ENCODE measurements around the gene SAFB.

Gene SAFB

DNA sequence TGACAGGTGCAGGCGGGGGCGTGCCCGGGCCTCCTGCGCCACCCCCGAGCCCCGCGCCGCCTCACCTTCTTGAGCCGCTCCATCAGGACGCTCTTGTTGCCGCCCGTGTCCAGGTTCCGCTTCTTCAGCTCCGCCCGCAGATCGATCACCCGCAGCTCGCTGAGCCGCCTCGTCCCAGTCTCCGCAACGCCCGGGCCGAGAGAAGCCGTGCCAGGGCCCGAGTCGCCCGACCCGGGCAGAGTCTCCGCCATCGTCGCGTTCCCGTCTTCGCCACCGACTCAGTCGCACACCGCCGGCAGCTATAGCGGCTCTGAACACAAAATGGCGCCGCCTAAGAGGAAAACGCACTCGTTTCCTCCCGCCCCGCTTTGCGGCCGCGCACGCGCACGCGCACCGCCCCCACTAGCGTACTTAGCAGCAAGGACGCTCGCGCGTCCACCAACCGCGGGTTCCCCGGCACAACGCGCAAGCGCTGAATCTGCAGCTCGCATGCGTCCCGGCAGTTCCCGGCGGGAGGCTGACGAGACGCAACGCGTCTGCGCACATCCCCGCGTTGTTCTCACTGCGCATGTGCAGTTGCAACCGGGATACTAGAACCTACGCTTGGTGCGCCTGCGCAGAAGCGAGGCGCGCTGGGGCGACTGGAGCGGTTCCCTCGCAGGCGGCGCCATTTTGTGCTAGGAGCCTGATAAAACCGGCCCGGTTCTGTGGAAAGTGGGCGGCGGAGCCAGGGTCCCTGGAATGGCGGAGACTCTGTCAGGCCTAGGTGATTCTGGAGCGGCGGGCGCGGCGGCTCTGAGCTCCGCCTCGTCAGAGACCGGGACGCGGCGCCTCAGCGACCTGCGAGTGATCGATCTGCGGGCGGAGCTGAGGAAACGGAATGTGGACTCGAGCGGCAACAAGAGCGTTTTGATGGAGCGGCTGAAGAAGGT, at the start of gene SAFB, which contains the start of gene SAFB2:
Gene SAFB (plus strand): TSS at position 619 of the 932 bp plus-strand sequence. CDS start 123 bp downstream, at position 742.
Gene SAFB2 (minus strand): TSS at position 312 of the 932 bp plus-strand sequence. CDS start 61 bp downstream, at position 251.
- H3K27ac Mint-ChIP-seq = peak within 1 kb of the TSS; percentile 96 to 100 (median 100)
- no peaks in the 10 kb centered on the region for H3K9me3 Mint-ChIP-seq
- no peaks in the 10 kb centered on the region for H3K27me3 Mint-ChIP-seq (ENCODE audit: low read depth)
- H3K4me3 Mint-ChIP-seq = peak within 1 kb of the TSS; percentile 100
- H3K36me3 Mint-ChIP-seq (ENCODE audit: low read depth) = peaks cover 56% of the 10 kb centered on the region
- H3K4me1 Mint-ChIP-seq = peaks cover 52% of the 10 kb centered on the region
- TF ChIP-seq, protein P1, sequence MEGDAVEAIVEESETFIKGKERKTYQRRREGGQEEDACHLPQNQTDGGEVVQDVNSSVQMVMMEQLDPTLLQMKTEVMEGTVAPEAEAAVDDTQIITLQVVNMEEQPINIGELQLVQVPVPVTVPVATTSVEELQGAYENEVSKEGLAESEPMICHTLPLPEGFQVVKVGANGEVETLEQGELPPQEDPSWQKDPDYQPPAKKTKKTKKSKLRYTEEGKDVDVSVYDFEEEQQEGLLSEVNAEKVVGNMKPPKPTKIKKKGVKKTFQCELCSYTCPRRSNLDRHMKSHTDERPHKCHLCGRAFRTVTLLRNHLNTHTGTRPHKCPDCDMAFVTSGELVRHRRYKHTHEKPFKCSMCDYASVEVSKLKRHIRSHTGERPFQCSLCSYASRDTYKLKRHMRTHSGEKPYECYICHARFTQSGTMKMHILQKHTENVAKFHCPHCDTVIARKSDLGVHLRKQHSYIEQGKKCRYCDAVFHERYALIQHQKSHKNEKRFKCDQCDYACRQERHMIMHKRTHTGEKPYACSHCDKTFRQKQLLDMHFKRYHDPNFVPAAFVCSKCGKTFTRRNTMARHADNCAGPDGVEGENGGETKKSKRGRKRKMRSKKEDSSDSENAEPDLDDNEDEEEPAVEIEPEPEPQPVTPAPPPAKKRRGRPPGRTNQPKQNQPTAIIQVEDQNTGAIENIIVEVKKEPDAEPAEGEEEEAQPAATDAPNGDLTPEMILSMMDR (IDR thresholded peaks at IDR 0.05; ENCODE audit: unreplicated experiment in 3 of 3) = no peak

DNA sequence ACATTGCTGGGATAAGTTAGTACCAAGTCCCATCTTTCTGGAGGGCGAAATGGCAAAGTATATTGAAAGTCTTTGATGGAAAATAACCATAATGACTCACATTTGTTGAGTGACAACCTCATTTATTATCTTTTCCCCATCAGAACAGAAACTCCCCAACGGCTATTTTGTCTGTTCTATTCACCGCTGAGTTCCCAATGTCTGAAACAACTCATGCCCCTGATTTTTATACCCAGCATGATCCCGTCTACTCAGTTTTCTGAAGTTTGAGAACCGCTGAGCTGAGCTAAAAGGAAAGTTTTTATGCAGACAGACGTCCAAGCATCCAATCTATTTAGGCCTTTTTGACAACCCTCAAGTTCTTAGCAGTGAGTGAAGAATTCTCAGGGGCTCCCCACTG, 47.3 kb upstream of the SAFB start:
- H3K27ac Mint-ChIP-seq = no peak overlapping the region
- peaks cover 17% of the 10 kb centered on the region for H3K27me3 Mint-ChIP-seq (ENCODE audit: low read depth)
- peaks cover 15% of the 10 kb centered on the region for H3K4me1 Mint-ChIP-seq
- H3K9me3 Mint-ChIP-seq = peaks cover 4% of the 10 kb centered on the region
- no peaks in the 10 kb centered on the region for H3K36me3 Mint-ChIP-seq (ENCODE audit: low read depth)
- H3K4me3 Mint-ChIP-seq = no peak overlapping the region
- TF ChIP-seq, protein P1 (IDR thresholded peaks at IDR 0.05; ENCODE audit: unreplicated experiment in 3 of 3) = no peak

DNA sequence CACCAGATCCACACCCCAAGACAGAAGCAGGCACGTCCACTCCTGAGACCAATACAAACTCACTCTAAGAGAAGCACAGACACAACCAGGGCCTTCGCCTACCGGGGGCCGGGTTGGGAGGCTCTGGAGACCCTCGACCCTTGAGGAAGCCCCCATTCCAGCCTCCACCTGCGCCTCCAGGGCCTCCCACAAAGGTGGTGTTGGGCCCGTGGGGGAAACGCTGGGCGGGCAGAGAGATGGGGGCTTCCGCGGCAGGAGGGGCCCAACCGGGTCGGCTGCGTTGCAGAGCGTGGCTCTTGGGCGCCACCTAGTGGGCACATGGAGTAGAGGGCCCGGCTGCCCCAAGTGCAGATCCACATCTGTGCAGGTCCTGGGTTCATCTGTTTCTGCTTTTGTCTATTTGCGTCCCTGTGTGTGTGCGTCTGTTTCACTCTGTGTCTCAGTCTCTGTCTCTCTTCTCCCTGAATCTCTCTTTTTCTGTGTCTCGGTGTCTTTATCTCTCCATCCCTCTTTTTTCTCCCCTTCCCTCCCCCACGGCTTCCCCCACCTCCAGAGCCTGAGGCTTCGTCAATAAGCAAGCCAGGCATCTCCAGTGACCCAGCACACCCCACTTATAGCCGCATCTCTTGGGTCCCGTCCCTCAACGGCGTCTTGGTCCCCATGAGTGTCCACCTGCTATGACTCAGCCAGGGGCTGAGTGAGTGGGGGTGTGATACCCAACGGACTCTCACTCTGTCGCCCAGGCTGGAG, 44.6 kb upstream of the SAFB start:
- no peaks in the 10 kb centered on the region for H3K9me3 Mint-ChIP-seq
- H3K4me1 Mint-ChIP-seq = peaks cover 16% of the 10 kb centered on the region
- peak overlapping the region; percentile 9 to 73 (median 60) for H3K27ac Mint-ChIP-seq
- H3K4me3 Mint-ChIP-seq = peak overlapping the region; percentile 30 to 42 (median 38)
- peaks cover 6% of the 10 kb centered on the region for H3K27me3 Mint-ChIP-seq (ENCODE audit: low read depth)
- peaks cover 3% of the 10 kb centered on the region for H3K36me3 Mint-ChIP-seq (ENCODE audit: low read depth)
- TF ChIP-seq, protein P1 (IDR thresholded peaks at IDR 0.05; ENCODE audit: unreplicated experiment in 3 of 3) = peak; percentile 99

DNA sequence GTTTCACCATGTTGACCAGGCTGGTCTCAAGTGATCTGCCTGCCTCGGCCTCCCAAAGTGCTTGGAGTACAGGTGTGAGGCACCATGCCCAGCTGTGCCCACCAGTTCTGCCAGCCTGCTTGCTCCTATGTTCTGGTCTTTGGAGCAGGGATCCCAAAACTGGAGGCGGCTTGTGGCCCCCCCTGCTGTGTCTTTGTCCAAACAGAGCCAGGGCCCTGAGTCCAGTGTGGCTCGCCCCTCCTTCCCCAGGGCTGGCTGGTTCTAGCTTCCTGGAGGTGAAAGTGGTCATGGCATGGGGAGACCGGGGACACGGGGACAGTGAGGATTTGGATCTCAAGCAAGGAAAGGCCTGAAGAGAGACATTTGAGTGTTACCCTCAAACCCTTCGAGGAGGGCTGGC, 43.6 kb upstream of the SAFB start:
- Mint-ChIP-seq H3K27ac (no peak overlapping the region), H3K27me3 (ENCODE audit: low read depth) (peaks cover 6% of the 10 kb centered on the region), H3K36me3 (ENCODE audit: low read depth) (peaks cover 4% of the 10 kb centered on the region), H3K4me3 (no peak overlapping the region), H3K4me1 (peaks cover 16% of the 10 kb centered on the region), H3K9me3 (no peaks in the 10 kb centered on the region)
- TF ChIP-seq, protein P1 (IDR thresholded peaks at IDR 0.05; ENCODE audit: unreplicated experiment in 3 of 3) = no peak

DNA sequence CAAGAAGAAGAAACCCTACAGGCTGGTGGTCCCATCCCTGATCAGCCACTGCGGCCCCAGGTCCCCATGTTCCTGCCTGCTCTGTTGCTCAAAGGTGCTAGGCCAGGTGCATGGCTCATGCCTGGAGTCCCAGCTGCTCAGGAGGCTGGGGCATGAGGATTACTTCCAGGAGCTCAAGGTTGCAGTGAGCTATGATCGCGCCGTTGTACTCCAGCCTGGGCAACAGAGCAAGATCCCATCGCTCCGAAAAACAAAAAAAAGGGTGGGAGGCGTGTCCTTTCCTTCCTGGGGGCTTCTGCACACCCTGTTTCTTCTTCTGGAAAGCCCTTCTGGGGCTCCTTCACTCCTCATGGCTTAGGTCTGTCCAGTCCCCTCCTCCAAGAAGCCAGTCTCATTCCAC, 43.2 kb upstream of the SAFB start:
- Mint-ChIP-seq H3K27me3 (ENCODE audit: low read depth) (peaks cover 6% of the 10 kb centered on the region), H3K27ac (peak overlapping the region; percentile 78 to 97 (median 94)), H3K9me3 (no peaks in the 10 kb centered on the region), H3K36me3 (ENCODE audit: low read depth) (peaks cover 4% of the 10 kb centered on the region), H3K4me3 (peak overlapping the region in 1 of 3 experiments; percentile 48), H3K4me1 (peaks cover 16% of the 10 kb centered on the region)
- TF ChIP-seq, protein P1 (IDR thresholded peaks at IDR 0.05; ENCODE audit: unreplicated experiment in 3 of 3) = no peak

Measured in nephron (organoid).